Activated T-helper 1 cell treated with anti-CD3 and anti-CD28 coated beads, Interleukin-2, amount 50 U/mL, for 16 hours (primary cell): ENCODE measurements around the gene HELQ.

ENCODE experiments used
- DNase-seq, 2 donors: peaks; one replicate each; pipeline ENCODE4 v3.0.0-alpha.2; 2020; ENCODE audit warnings: low read depth in 1 of 2, low spot score in 1 of 2

HELQ gene

GRCh38 chr4:83372931-83373330 lies 82.7 kb downstream of the HELQ start:
- DNase-seq = no peak

- DNase-seq = no peak
Observed at GRCh38 chr4:83371936-83372335, 83.7 kb downstream of the HELQ start.

- DNase-seq = no peak
Observed at GRCh38 chr4:83371235-83371634, 84.4 kb downstream of the HELQ start.

- DNase-seq = no peak
Observed at GRCh38 chr4:83370640-83370906, 85.0 kb downstream of the HELQ start.

GRCh38 chr4:83369831-83370639 lies 85.6 kb downstream of the HELQ start:
- no peak for DNase-seq

GRCh38 chr4:83364312-83364711 lies 91.3 kb downstream of the HELQ start:
- no peak for DNase-seq

GRCh38 chr4:83362492-83363329 lies 92.9 kb downstream of the HELQ start:
- DNase-seq = no peak

- DNase-seq = no peak
Observed at GRCh38 chr4:83361416-83362103, 94.1 kb downstream of the HELQ start.

- no peak for DNase-seq
Observed at GRCh38 chr4:83360018-83360417, 95.6 kb downstream of the HELQ start.

- no peak for DNase-seq
Observed at GRCh38 chr4:83358410-83358809, 97.2 kb downstream of the HELQ start.
